A673 (cell line): Measurements from ENCODE around the gene HEATR1.

ENCODE experiments used
- CTCF ChIP-seq: fragments of 300-800, 200-600 bp; sonication (generic); conservative IDR thresholded peaks from 2 replicates; pipeline ENCODE4 v1.5.1; 2017; ENCODE audit warnings: low read depth, mild to moderate bottlenecking, antibody characterized with exemption, low read length, moderate library complexity, mixed read lengths
- EZH2 ChIP-seq: fragments of 200-600 bp; sonication (generic); IDR thresholded peaks from 2 replicates; pipeline ENCODE4 v1.6.1; 2017; ENCODE audit warnings: borderline replicate concordance, low read depth, mild to moderate bottlenecking, mixed read lengths, antibody characterized with exemption, low read length; ENCODE audit not compliant: poor library complexity, severe bottlenecking

DNA sequence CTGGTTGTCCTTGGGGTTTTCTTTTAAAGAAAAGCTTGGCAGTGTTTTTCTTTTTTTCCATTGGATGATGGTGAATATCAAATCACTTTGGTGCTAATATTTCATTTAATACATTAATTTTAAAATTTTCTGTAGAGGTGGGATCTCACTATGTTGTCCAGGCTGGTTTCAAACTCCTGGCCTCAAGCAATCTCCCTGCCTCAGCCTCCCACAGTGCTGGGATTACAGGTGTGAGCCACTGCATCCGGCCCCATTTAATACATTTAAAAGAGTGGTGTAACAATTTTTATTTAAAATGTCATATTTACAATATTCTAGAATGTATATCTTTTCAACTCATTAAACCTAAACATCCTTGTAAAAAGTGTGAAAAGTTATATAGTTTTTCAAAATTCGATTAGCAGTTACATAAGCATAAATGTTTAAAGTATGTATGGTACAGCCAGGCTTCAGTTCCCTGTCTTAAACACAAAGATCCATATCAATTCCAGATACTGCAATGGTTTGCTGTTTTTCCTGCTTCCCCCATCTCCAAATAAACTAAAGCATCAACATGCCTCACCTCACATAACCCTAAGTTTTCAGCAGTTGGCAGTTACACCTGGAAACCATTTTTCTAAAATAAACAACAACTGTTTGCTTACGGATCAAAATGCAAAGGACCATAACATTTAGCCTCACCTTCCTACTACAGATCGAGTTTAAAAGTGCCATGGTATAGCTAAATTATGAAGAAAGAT is 89.4 kb downstream of the HEATR1 start:
- TF ChIP-seq EZH2: no peak
- TF ChIP-seq CTCF: no peak
